Activated naive CD4-positive, alpha-beta T cell treated with anti-CD3 and anti-CD28 coated beads, Interleukin-2, amount 50 U/mL, for 24 hours (primary cell): ENCODE measurements around the gene PPP2CA.
A peak's percentile ranks its signal among the peaks of the same experiment; 100 is the strongest.

ENCODE experiments used
- H3K27ac Mint-ChIP-seq: one replicate; pipeline ENCODE4 v1.8.0; 2021; ENCODE audit warnings: mild to moderate bottlenecking, mixed read lengths
- H3K27me3 Mint-ChIP-seq: one replicate; pipeline ENCODE4 v1.8.0; 2021; ENCODE audit warnings: mixed read lengths
- H3K36me3 Mint-ChIP-seq: one replicate; pipeline ENCODE4 v1.8.0; 2021; ENCODE audit warnings: mixed read lengths
- H3K4me1 Mint-ChIP-seq: one replicate; pipeline ENCODE4 v1.8.0; 2021; ENCODE audit warnings: mixed read lengths
- H3K4me3 Mint-ChIP-seq: one replicate; pipeline ENCODE4 v1.8.0; 2021; ENCODE audit warnings: mild to moderate bottlenecking, mixed read lengths
- H3K9me3 Mint-ChIP-seq: one replicate; pipeline ENCODE4 v1.8.0; 2021; ENCODE audit warnings: mixed read lengths

The PPP2CA gene

GRCh38 chr5:134149571-134150303 is 76.1 kb downstream of the PPP2CA start:
- Mint-ChIP-seq H3K9me3 (no peaks in the 10 kb centered on the region), H3K27me3 (no peaks in the 10 kb centered on the region), H3K27ac (peak overlapping the region; percentile 94), H3K36me3 (peaks cover 22% of the 10 kb centered on the region), H3K4me1 (peaks cover 69% of the 10 kb centered on the region), H3K4me3 (peak overlapping the region; percentile 31)

- H3K4me3 Mint-ChIP-seq = no peak overlapping the region
- H3K4me1 Mint-ChIP-seq = peaks cover 66% of the 10 kb centered on the region
- H3K36me3 Mint-ChIP-seq = peaks cover 22% of the 10 kb centered on the region
- H3K27ac Mint-ChIP-seq = peak overlapping the region; percentile 85
- H3K27me3 Mint-ChIP-seq = no peaks in the 10 kb centered on the region
- H3K9me3 Mint-ChIP-seq = no peaks in the 10 kb centered on the region
Measured at GRCh38 chr5:134148986-134149539, 76.8 kb downstream of the PPP2CA start.

DNA sequence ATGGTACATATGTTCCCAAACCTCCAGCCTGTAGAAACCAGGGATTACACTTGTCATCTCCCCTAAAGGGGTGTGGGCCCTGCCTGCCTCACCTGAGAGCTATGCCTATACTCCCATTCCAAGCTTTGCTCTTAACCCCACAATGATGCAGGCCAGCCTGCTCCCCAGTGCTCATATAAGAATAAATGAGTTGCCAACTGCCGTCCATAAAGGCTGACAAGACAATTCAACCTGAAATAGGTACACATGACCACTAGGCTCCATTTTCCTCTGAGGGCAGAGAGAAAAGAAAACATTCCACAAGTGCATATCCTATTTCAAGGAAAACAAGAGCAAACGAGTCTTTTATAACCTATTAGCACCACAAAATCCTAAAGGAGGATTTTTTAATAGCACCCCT is 77.6 kb downstream of the PPP2CA start:
- peak overlapping the region; percentile 71 for H3K27ac Mint-ChIP-seq
- H3K4me1 Mint-ChIP-seq = peaks cover 59% of the 10 kb centered on the region
- H3K27me3 Mint-ChIP-seq = no peaks in the 10 kb centered on the region
- H3K36me3 Mint-ChIP-seq = peaks cover 18% of the 10 kb centered on the region
- H3K9me3 Mint-ChIP-seq = no peaks in the 10 kb centered on the region
- H3K4me3 Mint-ChIP-seq = no peak overlapping the region

- Mint-ChIP-seq H3K4me1 (peaks cover 51% of the 10 kb centered on the region), H3K27ac (peak overlapping the region; percentile 68), H3K36me3 (peaks cover 10% of the 10 kb centered on the region), H3K27me3 (no peaks in the 10 kb centered on the region), H3K9me3 (no peaks in the 10 kb centered on the region), H3K4me3 (no peak overlapping the region)
Measured at GRCh38 chr5:134146651-134147518, 79.0 kb downstream of the PPP2CA start.

DNA sequence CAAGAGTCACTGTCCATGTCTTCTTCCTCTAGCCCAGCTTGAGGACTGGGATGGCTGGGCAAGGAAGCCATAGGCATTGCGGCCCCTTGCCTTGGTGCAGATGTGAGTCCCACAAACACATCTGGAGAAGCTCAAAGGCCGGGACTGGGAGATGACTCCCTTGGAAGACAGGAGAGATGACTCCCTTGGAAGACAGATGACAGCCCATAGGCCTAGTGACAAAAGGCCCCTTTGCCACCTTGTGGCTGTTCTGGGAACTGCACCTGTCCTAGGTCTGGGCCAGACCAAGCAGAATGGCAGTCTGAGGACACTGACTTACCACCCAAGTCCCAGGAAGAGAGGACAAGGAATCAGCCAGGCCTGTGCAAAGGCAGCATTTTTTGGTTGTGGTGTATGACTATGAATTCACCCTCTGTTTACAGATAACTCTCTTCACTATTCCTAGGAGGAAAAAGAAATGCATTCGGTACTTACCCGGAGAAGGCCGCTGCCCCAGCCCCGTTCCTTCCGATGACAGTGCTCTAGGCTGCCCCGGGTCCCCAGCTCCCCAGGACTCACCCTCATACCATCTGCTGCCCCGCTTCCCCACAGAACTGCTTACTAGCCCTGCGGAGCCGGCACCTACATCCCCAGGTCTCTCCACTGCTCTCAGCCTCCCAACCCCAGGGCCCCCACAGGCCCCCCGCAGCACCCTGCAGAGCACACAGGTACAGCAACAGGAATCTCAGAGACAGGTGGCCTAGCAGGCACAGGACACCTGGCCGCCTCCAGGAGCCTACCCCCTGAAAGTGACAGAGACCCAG is 79.9 kb downstream of the PPP2CA start:
- no peaks in the 10 kb centered on the region for H3K27me3 Mint-ChIP-seq
- H3K36me3 Mint-ChIP-seq = peaks cover 12% of the 10 kb centered on the region
- H3K4me1 Mint-ChIP-seq = peaks cover 51% of the 10 kb centered on the region
- peak overlapping the region; percentile 79 for H3K27ac Mint-ChIP-seq
- no peak overlapping the region for H3K4me3 Mint-ChIP-seq
- no peaks in the 10 kb centered on the region for H3K9me3 Mint-ChIP-seq

DNA sequence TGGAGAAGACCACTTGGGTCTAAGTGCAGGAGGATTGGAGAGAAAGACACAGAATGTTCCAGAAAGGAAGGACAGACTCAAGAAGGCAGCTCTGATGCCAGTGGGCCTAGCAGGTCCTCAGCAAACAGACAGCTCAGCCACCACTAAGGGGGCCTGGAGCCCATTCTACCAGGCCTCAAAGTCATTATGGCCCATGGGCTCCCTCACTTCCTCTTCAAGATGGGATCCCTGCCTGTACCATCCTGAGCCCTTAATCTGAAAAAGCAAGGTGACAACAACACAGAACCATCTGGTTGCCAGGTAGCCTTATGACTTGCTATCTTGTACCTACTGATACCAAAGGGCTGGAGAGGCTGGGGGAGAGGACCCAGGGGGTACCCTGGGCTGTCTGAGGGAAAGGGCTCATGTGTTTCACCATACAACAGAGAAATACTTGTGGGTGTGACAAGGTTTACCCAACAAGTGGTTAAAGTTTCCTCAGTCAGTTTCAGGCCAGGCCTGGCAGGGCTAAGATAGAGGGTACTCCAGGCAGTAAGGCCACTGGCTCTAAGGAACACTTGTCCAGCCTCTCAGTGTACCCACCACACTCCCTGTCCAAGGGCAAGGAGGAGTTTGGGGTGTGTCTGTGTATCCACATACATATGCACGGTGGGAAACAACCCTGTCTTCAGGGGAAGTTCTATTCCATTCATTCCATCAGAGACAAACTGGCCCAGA is 80.7 kb downstream of the PPP2CA start:
- Mint-ChIP-seq H3K4me3 (no peak overlapping the region), H3K4me1 (peaks cover 51% of the 10 kb centered on the region), H3K9me3 (no peaks in the 10 kb centered on the region), H3K27me3 (no peaks in the 10 kb centered on the region), H3K36me3 (peaks cover 12% of the 10 kb centered on the region), H3K27ac (peak overlapping the region; percentile 93)
